H9 (cell line): Measurements from ENCODE around the gene KRTAP12-2. TPM values are rescaled to one million over a fixed set of nuclear protein-coding genes. Genes with fewer than 3 reads are reported as not detected.

Experiments
- DNase-seq: peaks from one replicate; pipeline ENCODE4 v3.0.0-alpha.2; 2017
- H2AFZ ChIP-seq: one replicate; pipeline ENCODE4 v1.6.1; 2013; ENCODE audit warnings: mild to moderate bottlenecking, low read length, control low read depth, moderate library complexity
- H2AK5ac ChIP-seq: 2 replicates; pipeline ENCODE4 v1.6.1; 2013; ENCODE audit warnings: low read length, control low read depth, mixed read lengths; ENCODE audit not compliant: insufficient read length
- H2BK120ac ChIP-seq: one replicate; pipeline ENCODE4 v1.6.1; 2013; ENCODE audit warnings: low read depth, mild to moderate bottlenecking, low read length, control low read depth, inconsistent platforms; ENCODE audit not compliant: poor library complexity, severe bottlenecking
- H2BK12ac ChIP-seq: 2 replicates; pipeline ENCODE4 v1.6.1; 2013; ENCODE audit warnings: low read length, control low read depth, mixed read lengths, low read depth; ENCODE audit not compliant: insufficient read length
- H2BK15ac ChIP-seq: 2 replicates; pipeline ENCODE4 v1.6.1; 2013; ENCODE audit warnings: low read depth, low read length, control low read depth
- H2BK20ac ChIP-seq: one replicate; pipeline ENCODE4 v1.6.1; 2013; ENCODE audit warnings: low read depth, mild to moderate bottlenecking, low read length, control low read depth, inconsistent platforms; ENCODE audit not compliant: poor library complexity, severe bottlenecking
- H2BK5ac ChIP-seq: 2 replicates; pipeline ENCODE4 v1.6.1; 2013; ENCODE audit warnings: low read length, control low read depth, mixed read lengths; ENCODE audit not compliant: insufficient read length
- H3K14ac ChIP-seq: 2 replicates; pipeline ENCODE4 v1.6.1; 2013; ENCODE audit warnings: low read length, control low read depth; ENCODE audit not compliant: insufficient read depth
- H3K18ac ChIP-seq: 2 replicates; pipeline ENCODE4 v1.6.1; 2013; ENCODE audit warnings: low read depth, mild to moderate bottlenecking, mixed read lengths, low read length, control low read depth; ENCODE audit not compliant: insufficient read length
- H3K23ac ChIP-seq: 2 replicates; pipeline ENCODE4 v1.6.1; 2013; ENCODE audit warnings: low read length, control low read depth, mixed read lengths, low read depth; ENCODE audit not compliant: insufficient read length
- H3K23me2 ChIP-seq: 2 replicates; pipeline ENCODE4 v1.6.1; 2013; ENCODE audit warnings: low read depth, mild to moderate bottlenecking, mixed read lengths, low read length, control low read depth; ENCODE audit not compliant: insufficient read length, poor library complexity, severe bottlenecking
- H3K27ac ChIP-seq: 2 replicates; pipeline ENCODE4 v1.5.1; 2013; ENCODE audit warnings: low read length, control low read depth, mixed read lengths, low read depth; ENCODE audit not compliant: insufficient read length
- H3K27me3 ChIP-seq: 2 replicates; pipeline ENCODE4 v1.6.1; 2013; ENCODE audit warnings: low read length, control low read depth, inconsistent platforms; ENCODE audit not compliant: insufficient read depth
- H3K4ac ChIP-seq: 2 replicates; pipeline ENCODE4 v1.6.1; 2013; ENCODE audit warnings: low read depth, mild to moderate bottlenecking, control low read depth, inconsistent platforms, low read length, moderate library complexity
- H3K4me1 ChIP-seq: 2 replicates; pipeline ENCODE4 v1.6.1; 2013; ENCODE audit warnings: low read length, control low read depth, inconsistent platforms; ENCODE audit not compliant: insufficient read depth
- H3K4me2 ChIP-seq: 2 replicates; pipeline ENCODE4 v1.6.1; 2013; ENCODE audit warnings: low read length, control low read depth, mixed read lengths; ENCODE audit not compliant: insufficient read length, insufficient read depth
- H3K56ac ChIP-seq: 2 replicates; pipeline ENCODE4 v1.6.1; 2013; ENCODE audit warnings: low read depth, mild to moderate bottlenecking, mixed read lengths, low read length, control low read depth; ENCODE audit not compliant: insufficient read length
- H3K79me1 ChIP-seq: 2 replicates; pipeline ENCODE4 v1.6.1; 2013; ENCODE audit warnings: low read depth, mild to moderate bottlenecking, moderate library complexity, low read length, control low read depth, inconsistent platforms; ENCODE audit not compliant: insufficient read depth, poor library complexity, severe bottlenecking
- H3K79me2 ChIP-seq: 2 replicates; pipeline ENCODE4 v1.6.1; 2013; ENCODE audit warnings: low read length, control low read depth, inconsistent platforms; ENCODE audit not compliant: insufficient read depth
- H3K9ac ChIP-seq: 2 replicates; pipeline ENCODE4 v1.6.1; 2013; ENCODE audit warnings: low read length, control low read depth, mixed read lengths; ENCODE audit not compliant: insufficient read length; ENCODE audit errors: extremely low read depth
- H3K9me3 ChIP-seq: one replicate; pipeline ENCODE4 v1.6.1; 2013; ENCODE audit warnings: low read depth, low read length, inconsistent platforms; ENCODE audit not compliant: control insufficient read depth
- H3T11ph ChIP-seq: one replicate; pipeline ENCODE4 v1.6.1; 2013; ENCODE audit warnings: mild to moderate bottlenecking, low read length, control low read depth, inconsistent platforms
- H4K20me1 ChIP-seq: one replicate; pipeline ENCODE4 v1.6.1; 2013; ENCODE audit not compliant: control insufficient read depth, insufficient read length, insufficient read depth
- H4K5ac ChIP-seq: 2 replicates; pipeline ENCODE4 v1.6.1; 2013; ENCODE audit warnings: low read depth, mild to moderate bottlenecking, mixed read lengths, low read length, control low read depth; ENCODE audit not compliant: insufficient read length
- H4K8ac ChIP-seq: replicated peaks from 2 replicates; pipeline ENCODE4 v1.6.1; 2013; ENCODE audit warnings: low read length, control low read depth, mixed read lengths, low read depth; ENCODE audit not compliant: insufficient read length
- H4K91ac ChIP-seq: 2 replicates; pipeline ENCODE4 v1.6.1; 2013; ENCODE audit warnings: low read depth, mild to moderate bottlenecking, moderate library complexity, mixed read lengths, low read length, control low read depth; ENCODE audit not compliant: insufficient read length
- H3K27ac Mint-ChIP-seq, 3 experiments: 2 replicates in 2 of 3; 3 replicates in 1 of 3; pipeline ENCODE4 v1.8.0; 2020 to 2021; ENCODE audit warnings: mixed read lengths in 3 of 3, mild to moderate bottlenecking in 1 of 3, moderate library complexity in 1 of 3
- H3K27me3 Mint-ChIP-seq: 2 replicates; pipeline ENCODE4 v1.8.0; 2021; ENCODE audit warnings: low read depth, mild to moderate bottlenecking, moderate library complexity, mixed read lengths
- H3K36me3 Mint-ChIP-seq, 3 experiments: 2 replicates in 2 of 3; 3 replicates in 1 of 3; pipeline ENCODE4 v1.8.0; 2020 to 2021; ENCODE audit warnings: low read depth in 3 of 3, mixed read lengths in 3 of 3; ENCODE audit not compliant: insufficient read depth in 1 of 3
- H3K4me1 Mint-ChIP-seq, 2 experiments: 2 replicates each; pipeline ENCODE4 v1.8.0; 2020; ENCODE audit warnings: mixed read lengths in 2 of 2
- H3K4me3 Mint-ChIP-seq, 2 experiments: 2 replicates in 1 of 2; 3 replicates in 1 of 2; pipeline ENCODE4 v1.8.0; 2020 to 2021; ENCODE audit warnings: mild to moderate bottlenecking in 2 of 2, mixed read lengths in 2 of 2, moderate library complexity in 1 of 2
- H3K9me3 Mint-ChIP-seq, 2 experiments: 2 replicates in 1 of 2; 3 replicates in 1 of 2; pipeline ENCODE4 v1.8.0; 2020; ENCODE audit warnings: mild to moderate bottlenecking in 2 of 2, mixed read lengths in 2 of 2, moderate library complexity in 1 of 2
- CTCF ChIP-seq: fragments of 200-600 bp; sonication (generic); conservative IDR thresholded peaks from 3 replicates; pipeline ENCODE4 v1.8.0; 2021; ENCODE audit warnings: antibody characterized with exemption, mild to moderate bottlenecking
- WGBS: extraction: QIAGEN DNeasy Blood & Tissue Kit; methylation state at CpG from one replicate; pipeline ENCODE4 v1.1.7; 2013; ENCODE audit warnings: missing lambda C conversion rate, low lambda C conversion rate, mixed read lengths; ENCODE audit not compliant: insufficient read length; ENCODE audit errors: extremely low coverage; 5-methylcytosine and 5-hydroxymethylcytosine counted together
- total RNA-seq: library from RNA; stranded (reverse); gene quantifications from 2 replicates; pipeline ENCODE4 v1.2.1, GENCODE V29; 2021

Gene KRTAP12-2
- total RNA-seq, 1 experiment from 2014 or later = not detected

DNA sequence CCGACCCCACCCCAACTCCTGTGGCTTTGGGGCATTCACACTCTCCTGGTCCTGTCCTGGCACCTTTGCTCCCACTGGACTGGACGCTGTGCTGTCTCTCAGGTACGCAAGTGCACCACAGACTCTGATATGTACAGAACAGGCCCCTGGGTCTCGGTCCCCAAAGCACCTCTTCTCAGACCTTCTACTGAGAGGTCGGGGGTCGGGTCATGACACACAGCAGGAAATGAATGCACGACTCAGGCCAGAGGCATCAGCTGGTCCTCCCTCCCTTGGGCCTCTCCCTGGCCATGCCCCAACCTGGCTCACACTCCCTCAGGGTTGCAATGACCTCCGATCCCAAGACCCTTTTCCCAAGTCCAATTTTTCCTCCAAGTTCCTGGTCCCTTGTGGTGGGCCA lies 28.5 kb upstream of the KRTAP12-2 start:
- Mint-ChIP-seq H3K27me3 (peaks cover 5% of the 10 kb centered on the region; the same call in 1 of the 2 replicates), H3K4me1 (peaks cover 52 to 53% of the 10 kb centered on the region in 2 experiments)
- H2BK15ac ChIP-seq = no peak overlapping the region

More for the DNA sequence above, 28.5 kb upstream of the KRTAP12-2 start:
- Histone ChIP-seq H2BK20ac (no peak overlapping the region), H3K4me1 (peaks cover 4% of the 10 kb centered on the region; the same call in 1 of the 2 replicates), H3K79me2 (no peaks in the 10 kb centered on the region), H3K4ac (no peak overlapping the region), H3K9me3 (no peaks in the 10 kb centered on the region), H3K9ac (no peak overlapping the region), H4K8ac (no peak overlapping the region), H4K20me1 (no peaks in the 10 kb centered on the region), H3K4me2 (no peak overlapping the region), H2AK5ac (no peak overlapping the region), H4K91ac (no peak overlapping the region), H3K79me1 (no peaks in the 10 kb centered on the region), H2BK120ac (no peak overlapping the region), H3K56ac (no peak overlapping the region), H2AFZ (no peak overlapping the region), H3K18ac (no peak overlapping the region), H3K27me3 (no peaks in the 10 kb centered on the region; the same call in 1 of the 2 replicates), H2BK5ac (no peak overlapping the region), H3K23me2 (no peaks in the 10 kb centered on the region), H3K23ac (no peak overlapping the region), H2BK12ac (no peak overlapping the region), H4K5ac (no peak overlapping the region), H3K14ac (no peak overlapping the region), H3K27ac (no peak overlapping the region), H3T11ph (no peak overlapping the region)
- DNase-seq = peak; percentile 25
- TF ChIP-seq CTCF = no peak
- Mint-ChIP-seq H3K9me3 (peaks cover 17 to 18% of the 10 kb centered on the region in 2 experiments), H3K27ac (0 out of 7 replicates have a peak overlapping the region, but pooled peaks of 1 of the 3 experiments have one; percentile 18), H3K4me3 (no peak overlapping the region), H3K36me3 (peaks cover 7 to 19% (median 7%) of the 10 kb centered on the region in 3 experiments; a peak in 6 of 7 replicates)
- no CpG with 5 or more reads among the region's 8 CpGs for WGBS
